ENCODE measurements around the gene CEACAM1.

DNA sequence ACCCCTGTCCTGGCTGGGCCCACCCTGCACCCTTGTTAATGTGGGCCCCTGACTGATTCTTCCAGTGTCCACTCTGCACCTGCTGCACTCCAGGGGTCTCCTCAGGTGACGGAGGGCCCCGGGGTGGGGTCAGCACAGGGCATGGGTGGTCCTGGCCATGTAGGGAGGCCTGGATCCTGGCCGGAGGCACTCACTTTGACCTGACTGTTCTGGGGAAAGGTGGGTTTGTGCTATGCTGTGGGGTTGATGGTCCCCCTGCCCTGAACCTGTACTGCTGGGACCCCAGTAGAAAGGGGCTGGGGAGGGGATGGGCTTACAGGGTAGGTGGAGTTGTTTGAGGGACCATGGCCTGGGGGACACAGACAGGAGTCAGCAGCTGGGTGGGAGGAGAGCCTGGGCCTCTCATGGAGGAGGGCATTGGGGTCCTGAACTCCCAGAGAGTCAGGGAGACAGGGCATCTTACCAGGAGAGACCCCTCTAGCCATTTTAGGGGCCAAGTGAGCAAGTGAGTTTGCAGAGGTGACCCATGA is 25.8 kb upstream of the CEACAM1 start:
- TF ChIP-seq POLR2A (IDR thresholded peaks at IDR 0.05) (no peak), POLR2AphosphoS5 (IDR thresholded peaks at IDR 0.05) (no peak)
- TF ChIP-seq, protein P1, sequence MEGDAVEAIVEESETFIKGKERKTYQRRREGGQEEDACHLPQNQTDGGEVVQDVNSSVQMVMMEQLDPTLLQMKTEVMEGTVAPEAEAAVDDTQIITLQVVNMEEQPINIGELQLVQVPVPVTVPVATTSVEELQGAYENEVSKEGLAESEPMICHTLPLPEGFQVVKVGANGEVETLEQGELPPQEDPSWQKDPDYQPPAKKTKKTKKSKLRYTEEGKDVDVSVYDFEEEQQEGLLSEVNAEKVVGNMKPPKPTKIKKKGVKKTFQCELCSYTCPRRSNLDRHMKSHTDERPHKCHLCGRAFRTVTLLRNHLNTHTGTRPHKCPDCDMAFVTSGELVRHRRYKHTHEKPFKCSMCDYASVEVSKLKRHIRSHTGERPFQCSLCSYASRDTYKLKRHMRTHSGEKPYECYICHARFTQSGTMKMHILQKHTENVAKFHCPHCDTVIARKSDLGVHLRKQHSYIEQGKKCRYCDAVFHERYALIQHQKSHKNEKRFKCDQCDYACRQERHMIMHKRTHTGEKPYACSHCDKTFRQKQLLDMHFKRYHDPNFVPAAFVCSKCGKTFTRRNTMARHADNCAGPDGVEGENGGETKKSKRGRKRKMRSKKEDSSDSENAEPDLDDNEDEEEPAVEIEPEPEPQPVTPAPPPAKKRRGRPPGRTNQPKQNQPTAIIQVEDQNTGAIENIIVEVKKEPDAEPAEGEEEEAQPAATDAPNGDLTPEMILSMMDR (IDR thresholded peaks at IDR 0.05): no peak
